Measurements from ENCODE around the gene CDKN2D.

GRCh38 chr19:10517760-10518443, 50.9 kb downstream of the CDKN2D start:
- TF ChIP-seq CTCF (IDR thresholded peaks at IDR 0.05) (no peak), POLR2A (IDR thresholded peaks at IDR 0.05; ENCODE audit: low read depth) (no peak), EP300 (IDR thresholded peaks at IDR 0.05) (no peak), POLR2AphosphoS5 (IDR thresholded peaks at IDR 0.05) (no peak)
